Measurements from ENCODE around the gene KIAA0825.
"Not testable (repeated sequence)": the region's sequence is repeated elsewhere in the genome, so short reads cannot be mapped to it uniquely, and the experiment has no call there.

KIAA0825 gene

GRCh38 chr5:94618493-94619328, at the start of gene KIAA0825, which contains the start of gene SLF1:
TSS of gene KIAA0825 (minus strand) at chr5:94618604. CDS start at chr5:94537126, 81,478 bp downstream.
TSS of gene SLF1 (plus strand) at chr5:94618669. CDS start at chr5:94628811, 10,142 bp downstream.
- peak; percentile 60 to 71 (median 64) for DNase-seq

- no peak for DNase-seq
Measured at GRCh38 chr5:94667937-94668336, 49.5 kb upstream of the KIAA0825 start.

- no peak for DNase-seq
Measured at GRCh38 chr5:94661086-94661485, 42.7 kb upstream of the KIAA0825 start.

GRCh38 chr5:94660506-94660905, 42.1 kb upstream of the KIAA0825 start:
- DNase-seq, result no peak

- no peak for DNase-seq
Measured at GRCh38 chr5:94658272-94658671, 39.9 kb upstream of the KIAA0825 start.

GRCh38 chr5:94649874-94650273, 31.5 kb upstream of the KIAA0825 start:
- no peak for DNase-seq

- no peak for DNase-seq
Measured at GRCh38 chr5:94646758-94647157, 28.4 kb upstream of the KIAA0825 start.

- no peak for DNase-seq
Measured at GRCh38 chr5:94645053-94645452, 26.6 kb upstream of the KIAA0825 start.

- no peak for DNase-seq
Measured at GRCh38 chr5:94640176-94640575, 21.8 kb upstream of the KIAA0825 start.

GRCh38 chr5:94632024-94632423, 13.6 kb upstream of the KIAA0825 start:
- DNase-seq, result no peak

GRCh38 chr5:94627191-94627590, 8.8 kb upstream of the KIAA0825 start:
- DNase-seq, result no peak

GRCh38 chr5:94623877-94624276, 5.5 kb upstream of the KIAA0825 start:
- DNase-seq, result no peak

- DNase-seq, result no peak
Measured at GRCh38 chr5:94623011-94623410, 4.6 kb upstream of the KIAA0825 start.

GRCh38 chr5:94621763-94622162, 3.4 kb upstream of the KIAA0825 start:
- no peak for DNase-seq

GRCh38 chr5:94620256-94620655, 1.9 kb upstream of the KIAA0825 start:
- no peak for DNase-seq

GRCh38 chr5:94618029-94618492, 343 bp downstream of the KIAA0825 start:
- no peak for DNase-seq

GRCh38 chr5:94615862-94616261, 2.5 kb downstream of the KIAA0825 start:
- no peak for DNase-seq

- no peak for DNase-seq
Measured at GRCh38 chr5:94614156-94614805, 4.1 kb downstream of the KIAA0825 start.

- DNase-seq, result no peak
Measured at GRCh38 chr5:94613583-94613982, 4.8 kb downstream of the KIAA0825 start.

GRCh38 chr5:94595281-94595840, 23.0 kb downstream of the KIAA0825 start:
- no peak for DNase-seq

GRCh38 chr5:94577466-94578245, 40.7 kb downstream of the KIAA0825 start:
- DNase-seq, result no peak

GRCh38 chr5:94575196-94575595, 43.2 kb downstream of the KIAA0825 start:
- DNase-seq, result no peak

GRCh38 chr5:94573349-94573748, 45.1 kb downstream of the KIAA0825 start:
- DNase-seq, result not testable (repeated sequence)

Measured in activated naive CD4-positive, alpha-beta T cell (primary cell).